HG02970 (cell line): ENCODE results near the gene MCCC2.
A peak's percentile ranks its signal among the peaks of the same experiment; 100 is the strongest.
"Not testable (repeated sequence)": the region's sequence is repeated elsewhere in the genome, so short reads cannot be mapped to it uniquely, and the experiment has no call there.

ENCODE experiments used
- ATAC-seq: cut with Tn5 transposase; IDR thresholded peaks from one replicate; pipeline ENCODE4 v1.9.1; 2021; ENCODE audit warnings: mild to moderate bottlenecking, moderate library complexity, moderate number of reproducible peaks; ENCODE audit not compliant: unreplicated experiment, low FRiP score

MCCC2 gene

DNA sequence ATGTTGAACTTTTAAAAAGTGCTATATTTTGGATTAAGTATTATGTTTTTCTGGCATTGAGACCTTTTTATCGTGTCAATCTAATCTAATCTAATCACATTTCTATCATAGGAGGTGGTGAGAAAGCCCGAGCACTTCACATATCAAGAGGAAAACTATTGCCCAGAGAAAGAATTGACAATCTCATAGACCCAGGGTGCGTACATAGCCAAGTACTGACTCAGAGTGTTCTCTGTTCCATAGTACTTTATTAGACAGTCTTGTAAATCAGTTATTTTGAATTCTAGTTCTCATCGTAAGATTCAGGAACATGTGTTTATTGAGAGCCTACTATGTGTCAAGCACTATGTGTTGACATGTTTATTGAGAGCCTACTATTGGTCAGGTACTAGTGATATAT lies 9.0 kb downstream of the MCCC2 start:
- ATAC-seq: no peak

DNA sequence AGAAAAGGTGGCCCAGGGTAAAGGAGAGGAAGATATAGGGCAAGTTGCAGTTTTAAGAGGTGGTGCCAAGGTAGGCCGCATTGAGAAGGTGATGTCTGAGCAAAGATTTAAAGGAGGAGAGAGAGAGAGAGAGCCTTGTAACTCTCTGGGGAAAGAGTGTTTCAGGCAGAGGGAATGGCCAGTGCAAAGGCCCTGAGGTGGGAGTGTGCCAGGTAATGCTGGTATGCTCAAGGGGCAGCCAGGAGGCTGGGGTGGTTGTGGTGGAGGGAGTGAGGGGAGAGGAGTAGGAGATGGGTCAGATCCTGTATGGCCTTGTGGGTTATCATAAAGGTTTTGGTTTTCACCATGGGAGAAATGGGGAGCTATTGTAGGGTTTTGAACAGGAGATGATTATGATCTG lies 9.9 kb downstream of the MCCC2 start:
- ATAC-seq: no peak

DNA sequence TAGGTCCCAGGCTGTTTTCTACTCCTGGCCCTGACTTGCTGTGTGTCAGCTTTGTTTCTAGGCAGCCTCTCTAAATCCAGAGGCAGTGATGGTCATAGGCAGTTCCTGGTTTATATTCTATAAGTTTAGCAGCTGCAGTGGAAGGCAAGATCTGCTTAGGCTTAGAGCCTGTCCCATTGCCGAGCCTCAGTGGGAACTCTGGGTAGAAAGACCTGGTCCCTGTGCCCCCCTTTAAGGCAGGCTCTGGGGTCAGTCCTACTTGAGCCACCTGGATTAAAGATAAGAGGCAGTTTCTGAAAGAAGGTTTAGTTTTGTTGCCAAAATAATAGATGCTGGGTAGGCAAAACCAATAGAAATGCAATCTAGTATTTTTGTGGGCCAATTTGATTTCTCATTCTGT lies 13.6 kb downstream of the MCCC2 start:
- ATAC-seq: no peak

DNA sequence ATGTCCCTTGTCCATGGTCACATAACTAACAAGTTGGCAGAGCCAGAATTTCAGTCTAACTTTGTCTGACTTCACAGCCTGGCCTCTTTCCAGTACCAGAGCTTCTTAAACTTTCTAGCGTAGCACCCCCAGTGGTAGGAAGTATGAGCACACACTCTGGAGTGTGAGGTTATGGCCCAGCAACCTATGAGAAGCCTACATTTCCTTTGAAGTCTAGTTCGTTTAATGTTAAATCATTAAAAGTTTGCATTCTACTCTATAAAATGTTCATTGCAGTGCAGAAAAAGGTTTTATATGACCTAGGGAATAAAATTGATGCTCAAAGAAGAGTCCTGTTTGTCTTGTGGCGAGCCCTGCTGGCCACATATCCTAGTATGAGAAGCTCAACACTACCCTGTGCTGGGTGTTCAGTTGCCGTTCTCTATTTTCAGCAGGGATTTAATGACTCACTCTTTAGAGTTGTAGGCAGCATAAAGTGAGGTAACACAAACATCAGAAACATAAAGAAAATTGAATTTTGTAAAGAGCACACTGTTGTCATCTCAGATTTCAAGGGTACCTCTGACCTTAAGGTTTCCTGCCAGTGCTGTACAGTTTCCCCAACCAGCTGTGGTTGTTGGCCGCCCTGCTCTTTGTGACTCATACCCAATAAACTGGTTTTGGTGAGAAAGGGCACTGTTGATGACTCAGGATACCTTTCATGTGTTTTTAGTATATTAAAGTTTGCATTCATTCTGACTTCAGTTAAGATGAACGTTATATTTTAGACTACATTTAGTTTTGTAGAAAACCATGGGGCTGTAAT lies 14.3 kb downstream of the MCCC2 start:
- ATAC-seq: peak; percentile 82

DNA sequence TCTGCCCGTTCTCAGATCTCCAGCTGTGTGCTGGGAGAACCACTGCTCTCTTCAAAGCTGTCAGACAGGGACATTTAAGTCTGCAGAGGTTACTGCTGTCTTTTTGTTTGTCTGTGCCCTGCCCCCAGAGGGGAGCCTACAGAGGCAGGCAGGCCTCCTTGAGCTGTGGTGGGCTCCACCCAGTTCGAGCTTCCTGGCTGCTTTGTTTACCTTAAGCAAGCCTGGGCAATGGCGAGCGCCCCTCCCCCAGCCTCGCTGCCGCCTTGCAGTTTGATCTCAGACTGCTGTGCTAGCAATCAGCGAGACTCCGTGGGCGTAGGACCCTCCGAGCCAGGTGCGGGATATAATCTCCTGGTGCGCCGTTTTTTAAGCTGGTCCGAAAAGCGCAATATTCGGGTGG lies 22.8 kb downstream of the MCCC2 start:
- ATAC-seq: not testable (repeated sequence)

DNA sequence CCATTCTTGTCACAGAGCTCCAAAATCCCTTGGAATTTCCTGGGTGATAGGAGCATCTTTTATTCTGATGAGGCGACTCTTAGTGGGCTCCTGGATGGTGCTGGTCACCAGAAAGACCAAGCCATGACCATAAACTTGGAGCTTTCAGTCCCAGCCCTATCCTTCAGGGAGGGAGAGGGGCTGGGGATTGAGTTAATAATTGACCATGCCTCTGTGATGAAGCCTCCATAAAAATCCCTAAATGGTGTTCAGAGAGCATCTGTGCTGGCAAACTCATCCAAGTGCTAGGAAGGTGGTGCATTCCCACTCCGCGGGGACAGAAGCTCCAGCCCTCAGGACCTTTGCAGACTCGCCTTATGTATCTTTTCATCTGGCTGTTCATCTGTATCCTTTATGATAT lies 28.7 kb downstream of the MCCC2 start:
- no peak for ATAC-seq

DNA sequence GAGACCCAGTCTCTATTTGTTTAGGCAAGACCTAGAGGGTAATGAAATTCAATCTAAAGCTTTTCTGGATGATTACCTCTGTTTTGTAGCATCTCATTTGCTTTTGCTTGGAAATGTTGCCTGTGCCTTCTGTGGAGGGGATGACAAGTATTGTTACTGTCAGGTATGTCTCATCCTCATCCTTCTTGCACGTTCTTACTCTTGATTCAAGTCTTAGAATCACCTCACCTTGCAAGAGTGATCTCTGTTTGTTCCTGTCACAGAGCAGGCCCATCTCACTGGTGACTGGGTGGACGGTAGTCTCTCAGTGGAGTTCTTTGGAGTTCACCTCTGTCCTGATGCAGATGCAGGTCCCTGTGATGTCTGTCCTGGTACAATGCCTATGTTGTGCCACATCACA lies 33.5 kb downstream of the MCCC2 start:
- ATAC-seq: no peak

DNA sequence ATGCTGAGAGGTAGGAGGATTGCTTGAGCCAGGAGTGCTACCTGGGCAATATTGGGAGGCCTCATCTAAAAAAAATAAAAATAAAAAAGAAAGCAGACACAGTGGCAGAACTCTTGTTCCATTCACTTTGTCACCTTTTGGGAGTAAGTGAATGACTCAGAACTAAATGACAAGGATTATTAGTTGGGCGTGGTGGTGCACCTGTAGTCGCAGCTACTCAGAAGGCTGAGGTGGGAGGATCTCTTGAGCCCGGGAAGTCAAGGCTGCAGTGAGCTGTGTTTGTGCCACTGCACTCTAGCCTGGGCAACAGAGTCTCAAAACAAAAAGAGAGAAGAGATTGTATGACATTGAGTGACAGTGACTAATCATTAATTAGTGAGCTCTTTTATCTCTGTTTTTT lies 34.1 kb downstream of the MCCC2 start:
- ATAC-seq: no peak

DNA sequence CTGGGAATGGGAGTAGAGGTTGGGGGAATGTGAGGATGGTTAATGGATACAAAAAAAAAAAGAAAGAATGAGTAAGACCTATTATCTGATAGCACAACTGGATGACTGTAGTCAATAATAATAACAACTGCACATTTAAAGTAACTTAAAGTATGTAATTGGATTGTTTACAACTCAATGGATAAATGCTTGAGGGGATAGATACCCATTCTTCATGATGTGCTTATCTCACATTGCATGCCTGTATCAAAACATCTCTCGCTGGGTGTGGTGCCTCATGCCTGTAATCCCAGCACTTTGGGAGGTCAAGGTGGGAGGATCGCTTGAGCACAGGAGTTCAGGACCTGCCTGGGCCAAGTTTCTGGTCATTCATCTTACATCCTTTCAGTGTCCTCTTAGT lies 34.6 kb downstream of the MCCC2 start:
- ATAC-seq: no peak

DNA sequence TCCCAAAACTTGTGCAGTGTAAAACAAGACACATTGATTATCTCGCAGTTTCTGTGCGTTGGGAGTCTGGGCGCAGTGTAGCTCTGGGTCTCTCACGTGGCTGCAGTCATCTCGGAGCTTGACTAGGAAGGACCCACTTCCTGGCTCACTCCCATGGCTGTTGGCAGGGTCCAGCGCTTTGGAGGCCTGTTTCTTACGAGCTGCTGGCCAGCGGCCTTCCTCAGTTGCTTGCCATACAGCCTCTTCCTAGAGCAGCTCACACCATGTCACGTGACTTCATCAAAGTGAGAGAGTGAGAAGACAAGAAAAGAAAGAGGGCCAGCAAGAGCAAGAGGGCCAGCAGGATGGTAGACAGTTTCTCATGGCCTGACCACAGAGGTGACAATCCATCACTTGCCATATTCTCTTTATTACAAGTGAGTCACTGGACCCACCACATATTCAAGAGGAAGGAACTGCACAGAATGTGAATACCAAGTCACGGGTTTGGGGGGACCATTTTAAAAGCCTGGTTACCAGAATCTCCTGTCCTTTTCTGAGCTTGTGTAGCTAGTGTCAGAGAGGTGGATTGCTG lies 36.2 kb downstream of the MCCC2 start:
- ATAC-seq: no peak

DNA sequence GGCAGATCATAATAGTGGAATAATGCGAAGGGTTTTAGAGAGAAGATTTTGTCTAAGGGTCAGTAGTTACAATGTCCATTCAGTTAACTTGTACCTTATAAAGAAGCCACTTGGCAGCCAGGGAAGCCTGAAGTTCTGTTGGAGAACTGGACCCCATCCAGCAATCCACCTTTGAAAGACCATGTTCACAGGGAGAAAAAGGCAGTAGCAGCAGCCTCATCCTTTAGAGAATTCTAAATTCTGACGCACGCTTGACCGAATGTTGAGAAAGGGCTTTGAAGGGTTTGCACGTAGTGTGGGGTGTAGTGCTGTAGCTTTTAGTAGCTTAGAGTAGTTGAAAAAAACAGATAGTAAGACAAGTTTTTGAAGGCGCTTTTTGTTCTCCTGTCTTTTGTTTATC lies 42.8 kb downstream of the MCCC2 start:
- ATAC-seq: no peak

DNA sequence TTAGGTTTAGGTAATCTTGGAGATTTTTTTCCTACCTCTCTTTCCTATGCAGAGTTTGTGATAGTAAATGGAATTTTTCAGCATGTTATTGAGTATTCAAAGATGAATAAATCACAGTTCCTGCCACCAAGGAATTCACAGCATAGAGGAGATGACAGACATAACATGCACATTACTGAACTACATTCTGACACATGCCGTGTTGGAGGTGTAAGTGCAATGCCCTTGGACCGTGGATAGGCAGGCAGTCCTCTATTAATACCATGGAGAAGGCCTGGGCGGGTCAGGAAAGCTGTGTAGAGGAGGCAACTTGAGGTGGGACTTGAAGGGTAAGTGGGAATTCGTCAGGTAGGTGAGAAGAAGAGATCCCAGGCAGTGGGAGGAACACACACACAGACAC lies 43.9 kb downstream of the MCCC2 start:
- ATAC-seq: no peak

DNA sequence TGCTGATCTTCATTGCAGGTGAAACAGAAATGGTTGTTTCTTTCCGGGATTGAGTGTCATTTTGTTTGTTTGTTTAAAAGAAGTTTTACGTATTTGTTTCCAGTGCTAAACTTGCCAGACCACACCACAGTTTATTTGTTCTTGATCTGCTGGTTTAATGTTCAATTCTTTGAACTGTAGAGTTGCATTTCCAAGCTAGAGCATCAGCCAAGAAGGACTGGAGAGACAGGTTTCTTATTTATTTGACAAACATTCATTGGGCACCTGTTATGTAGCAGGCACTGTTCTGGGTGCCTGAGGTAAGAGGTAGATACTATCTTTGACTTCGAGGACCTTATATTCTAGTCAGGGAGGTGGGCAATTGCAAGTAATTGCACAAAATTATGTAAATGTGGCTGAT lies 45.0 kb downstream of the MCCC2 start:
- ATAC-seq: no peak

DNA sequence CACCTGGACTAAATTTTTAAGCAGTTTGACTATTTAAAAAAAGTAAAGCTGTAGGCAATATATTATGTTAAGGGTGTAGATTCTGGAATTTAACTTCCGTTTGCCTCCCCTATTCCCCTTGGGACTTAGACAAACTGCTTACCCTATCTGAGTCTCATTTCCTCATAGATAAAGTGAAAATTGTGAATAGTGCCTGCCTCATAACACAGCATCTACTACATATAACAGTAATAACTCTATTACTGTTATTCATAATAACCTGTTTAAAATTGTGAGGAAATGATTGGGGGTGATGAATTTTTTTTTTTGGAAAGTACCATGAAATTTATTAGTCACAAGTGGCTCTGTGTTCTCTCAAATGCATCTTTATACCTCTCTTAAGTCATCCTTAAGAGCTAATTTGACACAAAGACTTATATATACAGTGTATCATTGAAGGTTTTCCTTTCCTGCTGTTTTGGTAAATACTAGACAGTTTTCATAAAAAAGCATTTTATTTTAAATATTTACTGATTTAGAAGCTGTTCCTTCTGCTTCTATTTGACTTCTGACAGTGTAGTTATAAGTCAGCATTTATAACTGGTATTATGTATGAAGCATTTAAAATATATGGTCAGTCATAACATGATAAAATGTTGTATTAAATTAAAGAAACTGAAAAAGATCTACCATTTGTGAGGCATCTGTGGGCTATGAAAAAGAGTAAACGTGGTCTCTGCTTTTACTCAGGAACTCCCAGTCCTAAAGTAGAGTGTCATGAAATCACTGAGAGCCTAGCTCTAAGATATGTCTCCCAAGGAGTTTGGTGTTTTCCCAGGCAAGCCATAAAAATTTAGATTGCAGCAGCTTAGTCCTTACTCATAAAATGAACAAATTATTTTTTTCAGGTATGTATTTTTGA lies 46.4 kb downstream of the MCCC2 start:
- ATAC-seq: no peak

DNA sequence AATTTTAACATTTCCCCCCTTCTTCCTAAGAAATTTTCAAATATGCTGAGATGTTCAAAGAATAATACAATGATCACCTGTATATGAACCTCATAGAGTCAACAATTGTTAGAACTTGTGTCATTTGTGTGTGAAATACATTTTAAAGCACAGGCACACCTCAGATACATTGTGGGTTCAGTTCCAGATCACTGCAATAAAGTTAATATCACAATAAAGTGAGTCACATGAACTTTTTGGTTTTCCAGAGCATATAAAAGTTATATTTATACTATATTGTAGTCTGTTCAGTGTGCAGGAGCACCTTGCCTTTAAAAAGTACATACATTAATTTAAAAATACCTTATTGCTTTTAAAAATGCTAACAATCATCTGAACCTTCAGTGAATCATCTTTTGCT lies 50.0 kb downstream of the MCCC2 start:
- ATAC-seq: no peak

DNA sequence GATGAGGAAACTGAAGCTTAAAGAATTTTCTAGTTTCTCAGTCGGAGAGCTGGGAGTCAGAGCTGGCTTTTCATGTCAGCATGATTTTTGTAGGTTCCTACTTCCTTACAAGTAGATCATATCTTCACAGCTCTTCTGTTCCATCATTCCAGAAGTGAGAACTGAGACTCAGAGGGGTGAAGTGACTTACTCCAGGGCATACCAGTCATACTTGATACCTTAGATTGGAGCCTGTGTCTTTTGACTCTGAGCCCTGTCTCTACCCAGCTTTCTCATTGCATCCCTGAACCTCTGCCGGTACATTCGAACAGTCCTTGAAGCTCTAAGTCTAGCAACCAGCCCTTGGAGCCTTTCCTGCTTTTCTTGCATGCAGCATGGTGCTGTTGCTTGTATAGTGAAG lies 53.3 kb downstream of the MCCC2 start:
- ATAC-seq: no peak

DNA sequence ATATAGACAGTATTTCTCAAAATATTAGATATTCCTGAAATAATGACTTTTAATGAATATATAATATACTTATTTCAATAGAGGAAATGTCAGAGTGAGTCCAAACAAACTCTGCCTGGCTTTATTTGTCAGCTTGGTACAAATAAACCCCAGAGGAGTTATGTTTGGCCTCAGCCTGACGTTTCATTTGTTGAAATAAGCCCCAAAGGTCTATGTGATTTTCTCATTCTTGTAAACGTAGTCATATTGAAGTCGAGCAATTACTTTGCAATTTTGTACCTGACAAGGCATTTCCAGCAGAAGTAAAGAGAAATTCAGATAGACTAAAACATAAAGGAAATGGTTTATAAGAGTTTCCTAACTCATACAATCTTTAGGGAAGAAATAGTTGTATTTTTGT lies 57.9 kb downstream of the MCCC2 start:
- ATAC-seq: no peak

DNA sequence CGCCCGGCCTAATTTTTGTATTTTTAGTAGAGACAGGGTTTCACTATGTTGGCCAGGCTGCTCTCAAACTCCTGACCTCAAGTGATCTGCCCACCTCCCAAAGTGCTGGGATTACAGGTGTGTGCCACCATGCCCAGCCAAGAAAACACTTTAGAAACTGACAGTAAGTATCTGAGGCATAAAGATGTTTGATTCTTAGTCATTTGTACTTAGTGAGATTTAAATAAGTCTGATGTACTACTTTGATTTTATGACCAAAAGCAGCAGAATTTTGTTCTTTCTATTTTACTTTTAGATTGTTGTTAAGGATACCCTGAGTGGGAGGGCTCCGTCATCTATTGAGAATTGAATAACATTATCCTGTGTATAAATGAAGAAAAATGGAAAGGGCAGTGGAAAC lies 63.8 kb downstream of the MCCC2 start:
- not testable (repeated sequence) for ATAC-seq

DNA sequence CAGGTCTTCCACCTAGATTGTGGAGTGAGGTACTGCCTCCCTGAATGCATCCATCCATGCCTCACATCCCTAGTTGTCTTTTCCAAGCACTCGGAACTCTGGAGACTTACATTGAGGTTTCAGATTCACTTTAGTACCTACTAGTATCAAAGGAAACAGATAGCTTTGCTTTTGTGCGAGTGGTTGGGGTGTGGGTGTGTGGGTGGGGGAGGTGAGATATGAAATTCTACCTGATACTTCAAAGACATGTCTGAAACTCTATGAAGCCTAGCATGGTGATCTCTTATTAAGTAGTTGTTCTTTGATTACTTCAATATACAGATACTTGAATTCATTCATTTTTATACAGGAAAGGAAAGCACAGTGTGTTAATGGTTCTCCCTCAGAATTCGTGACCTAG lies 64.4 kb downstream of the MCCC2 start:
- ATAC-seq: no peak

DNA sequence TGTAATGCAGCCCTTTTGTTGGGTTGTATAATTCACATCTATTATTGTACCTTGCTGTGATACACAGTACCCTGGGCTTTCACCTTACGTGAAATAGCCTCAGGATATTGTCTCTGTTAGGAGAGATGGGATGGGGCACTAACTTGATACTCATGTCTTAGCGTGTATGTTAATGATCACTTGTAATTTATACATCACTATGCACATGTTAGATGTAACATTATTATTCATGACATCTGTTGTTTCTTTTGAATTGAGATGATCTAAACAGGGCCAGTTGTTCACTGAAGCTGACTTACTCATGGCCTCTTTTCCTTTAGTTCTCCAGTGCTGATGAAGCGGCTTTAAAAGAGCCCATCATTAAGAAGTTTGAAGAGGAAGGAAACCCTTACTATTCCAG lies 65.2 kb downstream of the MCCC2 start:
- ATAC-seq: no peak

DNA sequence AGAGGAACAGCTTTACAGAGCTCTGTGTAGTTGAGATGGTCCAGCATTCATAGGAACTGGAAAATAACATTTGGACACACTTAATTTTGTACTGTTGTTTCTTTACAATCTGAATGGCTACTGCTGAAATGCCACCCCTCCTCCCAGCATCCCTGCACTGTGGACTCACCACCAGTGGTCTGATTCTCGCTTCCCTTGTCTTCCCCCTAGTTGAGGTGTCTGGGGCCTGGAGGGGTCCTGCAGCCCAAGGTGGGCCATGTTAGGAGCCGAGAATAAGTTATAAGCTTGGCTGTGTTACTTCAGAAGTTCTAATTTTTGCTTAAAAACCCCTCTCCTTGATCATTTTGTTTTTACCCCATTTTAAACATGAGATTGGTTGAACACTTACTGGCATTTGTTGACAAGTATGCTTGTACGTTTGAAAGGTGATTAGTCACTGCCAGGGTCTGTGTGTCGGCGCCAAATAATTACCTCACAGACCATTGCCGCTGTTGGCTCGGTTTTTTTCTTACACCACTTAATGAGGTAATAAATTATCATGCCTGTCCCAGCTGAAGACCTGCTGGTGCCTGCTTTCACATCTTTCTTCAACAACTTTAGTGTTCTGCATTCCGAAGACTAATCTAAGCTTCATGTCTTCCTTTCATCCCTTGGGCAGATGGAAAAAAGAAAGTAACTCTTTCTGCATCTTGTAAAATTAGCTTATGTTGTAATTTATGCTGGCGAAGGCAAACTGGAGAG lies 65.8 kb downstream of the MCCC2 start:
- no peak for ATAC-seq
